GM18505 (cell line): Measurements from ENCODE around the gene GTF2F2.
"Not testable (repeated sequence)": the region's sequence is repeated elsewhere in the genome, so short reads cannot be mapped to it uniquely, and the experiment has no call there.

ENCODE experiments used
- ATAC-seq: cut with Tn5 transposase; IDR thresholded peaks from one replicate; pipeline ENCODE4 v1.9.1; 2021; ENCODE audit not compliant: unreplicated experiment
- POLR2A ChIP-seq: IDR thresholded peaks from 4 replicates; pipeline ENCODE4 v1.6.1; 2011; ENCODE audit warnings: borderline replicate concordance; ENCODE audit not compliant: insufficient read depth, insufficient read length; ENCODE audit errors: extremely low read depth

The GTF2F2 gene

GRCh38 chr13:45297456-45298205 lies 177.3 kb downstream of the GTF2F2 start:
- no peak for TF ChIP-seq POLR2A
- ATAC-seq: peak; percentile 64

- TF ChIP-seq POLR2A: no peak
- ATAC-seq: no peak
Measured at GRCh38 chr13:45298206-45298505, 177.8 kb downstream of the GTF2F2 start.

GRCh38 chr13:45298550-45298949 lies 178.2 kb downstream of the GTF2F2 start:
- ATAC-seq: not testable (repeated sequence)

GRCh38 chr13:45299194-45299593 lies 178.9 kb downstream of the GTF2F2 start:
- no peak for TF ChIP-seq POLR2A
- no peak for ATAC-seq

DNA sequence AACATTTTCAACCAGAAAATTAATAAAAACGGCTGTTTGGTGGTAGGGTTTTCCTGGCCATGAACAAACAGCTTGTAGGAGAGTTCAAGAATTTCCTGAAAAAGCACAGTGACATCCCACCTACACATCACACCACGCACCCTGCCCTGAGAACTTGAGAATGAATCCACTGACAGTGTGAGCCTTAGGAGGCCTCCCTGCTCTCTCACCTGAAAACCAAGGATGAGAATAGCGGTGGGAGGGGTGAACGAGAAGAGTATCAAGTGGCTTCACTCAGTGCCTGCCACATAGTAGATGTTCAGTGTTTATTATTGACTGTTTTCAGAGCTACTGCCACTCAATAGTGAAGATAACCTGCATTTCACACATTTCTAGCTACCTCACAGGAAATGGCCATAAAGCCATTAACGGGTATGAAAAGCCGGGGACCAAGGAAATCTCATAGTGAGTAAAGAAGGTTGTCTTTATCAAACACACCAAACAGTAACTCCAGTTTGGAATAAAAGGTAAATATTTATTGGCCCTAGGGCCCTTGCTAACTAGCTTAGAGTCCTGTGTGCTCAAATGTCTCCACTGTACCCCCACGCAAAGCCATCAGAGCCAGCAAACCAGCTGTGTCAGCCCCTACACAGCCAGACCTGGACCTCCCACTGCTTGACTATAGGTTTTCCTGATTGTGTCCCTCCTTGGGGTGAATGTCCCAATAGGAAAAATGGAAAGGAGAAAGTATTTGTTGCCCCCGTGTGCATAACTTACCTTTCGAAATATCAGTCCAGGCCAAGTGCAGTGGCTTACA lies 180.1 kb downstream of the GTF2F2 start:
- no peak for ATAC-seq
- no peak for TF ChIP-seq POLR2A

- no peak for TF ChIP-seq POLR2A
- no peak for ATAC-seq
Measured at GRCh38 chr13:45301263-45301662, 181.0 kb downstream of the GTF2F2 start.

DNA sequence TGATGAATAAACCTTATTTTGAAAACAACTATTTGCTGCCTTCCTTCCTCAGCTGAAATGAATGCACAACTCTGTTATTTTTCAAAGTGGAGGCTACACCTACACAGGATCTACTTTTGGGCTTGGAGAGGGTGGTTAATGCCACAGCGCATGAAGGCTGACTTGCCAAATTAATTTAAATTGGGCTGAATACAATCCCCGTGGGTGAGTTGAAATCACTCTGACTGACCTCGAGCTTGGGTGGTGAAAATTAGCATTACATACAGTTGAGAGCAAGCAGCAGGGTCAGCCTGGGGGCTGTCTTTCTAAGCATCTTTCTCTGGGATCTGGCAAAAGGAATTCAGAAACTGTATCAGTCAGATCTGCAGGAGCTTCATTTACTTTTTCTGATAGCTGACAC lies 182.2 kb downstream of the GTF2F2 start:
- TF ChIP-seq POLR2A: no peak
- no peak for ATAC-seq

- ATAC-seq: no peak
- TF ChIP-seq POLR2A: no peak
Measured at GRCh38 chr13:45303026-45303425, 182.7 kb downstream of the GTF2F2 start.

- TF ChIP-seq POLR2A: no peak
- no peak for ATAC-seq
Measured at GRCh38 chr13:45303866-45304265, 183.6 kb downstream of the GTF2F2 start.

DNA sequence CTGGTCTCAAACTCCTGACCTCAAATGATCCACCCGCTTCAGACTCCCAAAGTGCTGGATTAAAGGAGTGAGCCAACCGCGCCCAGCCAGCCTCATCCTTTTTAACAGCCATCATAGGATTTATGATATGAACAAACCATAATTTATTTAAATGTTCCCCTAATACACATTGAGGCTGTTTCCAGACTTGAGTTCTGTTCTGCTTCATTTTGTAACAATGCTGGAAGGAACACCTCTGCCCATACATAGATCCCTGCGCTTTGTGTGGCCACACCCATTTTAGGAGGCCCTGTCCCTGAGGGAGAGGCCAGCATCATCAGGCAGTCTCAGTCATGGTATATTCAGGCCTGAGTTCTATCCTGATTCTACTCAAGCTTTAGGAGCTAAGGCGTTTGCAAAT lies 184.8 kb downstream of the GTF2F2 start:
- TF ChIP-seq POLR2A: no peak
- no peak for ATAC-seq

DNA sequence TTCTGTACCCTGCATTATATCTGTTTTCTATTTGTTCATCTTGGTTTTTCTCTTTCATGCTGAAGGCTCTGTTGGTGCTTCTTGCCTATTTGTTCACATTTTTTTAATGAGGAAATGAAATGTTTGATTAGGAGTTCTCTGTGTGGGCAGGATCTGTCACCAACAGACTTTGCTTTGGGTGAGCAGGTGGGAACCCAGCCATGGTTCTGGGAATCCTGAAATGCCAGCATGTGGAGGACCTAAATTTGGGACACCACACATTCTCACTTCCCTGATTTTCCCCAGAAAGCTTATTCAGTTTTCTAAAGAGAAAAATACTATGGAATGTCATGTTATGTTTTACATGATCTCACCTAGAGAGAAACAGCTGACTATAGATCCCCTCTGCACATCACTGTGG lies 186.7 kb downstream of the GTF2F2 start:
- no peak for ATAC-seq
- TF ChIP-seq POLR2A: no peak

DNA sequence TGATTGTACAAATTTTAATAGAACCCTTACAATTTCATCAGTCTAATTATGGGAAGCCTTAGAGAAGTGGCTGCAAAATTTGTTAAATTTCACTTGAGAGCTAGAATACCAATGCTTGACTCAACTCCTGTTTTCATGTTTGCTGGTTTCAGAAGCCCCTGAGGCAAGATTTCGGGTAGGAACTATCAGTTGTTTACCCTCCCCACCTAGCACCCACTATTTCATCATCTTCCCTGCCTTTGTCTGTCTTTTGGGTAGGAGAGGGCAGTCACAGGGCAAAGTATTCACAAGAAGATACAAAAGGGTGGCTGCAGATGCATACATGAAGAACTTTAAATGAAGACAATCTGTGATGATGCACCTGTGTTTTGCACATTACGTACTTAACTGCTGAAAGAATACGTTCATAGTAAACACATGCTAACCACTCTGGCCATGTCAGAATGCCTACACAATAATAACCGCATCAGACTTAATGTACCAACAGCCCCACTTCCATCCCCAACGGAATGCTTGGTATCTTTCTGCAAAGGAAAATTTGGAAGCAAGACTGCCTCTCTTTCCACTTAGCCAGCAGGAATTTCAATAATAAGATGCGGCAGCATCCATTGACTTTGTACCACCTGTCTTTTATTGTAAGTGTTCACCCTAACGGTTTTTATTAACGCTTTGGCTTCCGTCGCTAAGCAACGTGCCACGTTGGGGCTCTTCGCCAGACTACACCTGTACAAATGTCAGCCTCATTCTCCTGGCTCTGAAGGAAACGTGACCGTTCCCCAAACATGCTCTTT lies 190.2 kb downstream of the GTF2F2 start:
- ATAC-seq: no peak
- TF ChIP-seq POLR2A: no peak

GRCh38 chr13:45314822-45315221 lies 194.5 kb downstream of the GTF2F2 start:
- TF ChIP-seq POLR2A: no peak
- no peak for ATAC-seq
